Measurements from ENCODE around the gene CBX1.

Gene CBX1

GRCh38 chr17:48024149-48025039 is 76.9 kb downstream of the CBX1 start:
- DNase-seq, result peak; percentile 25

GRCh38 chr17:48023400-48024148 is 77.7 kb downstream of the CBX1 start:
- DNase-seq, result peak; percentile 32

- no peak for DNase-seq
These were observed 78.4 kb downstream of the CBX1 start for GRCh38 chr17:48022901-48023300.

- DNase-seq, result no peak
These were observed 79.3 kb downstream of the CBX1 start for GRCh38 chr17:48021934-48022333.

Data from stimulated activated CD4-positive, alpha-beta T cell treated with anti-CD3 and anti-CD28 coated beads, Interleukin-12 subunit alpha, Interleukin-12 subunit beta, amount 100 ng/mL, for 4 hours (primary cell).